Common myeloid progenitor, CD34-positive (primary cell): ENCODE measurements around the gene PLXDC1.

Source experiments
- CTCF ChIA-PET: fragments of 350-600 bp; sonication (Branson Sonifier 250); formaldehyde crosslinking; loops from one replicate; lab custom pipeline; 2021; ENCODE audit warnings: antibody characterized with exemption; lab: Charles Lee
- POLR2A ChIA-PET: fragments of 350-600 bp; sonication (Branson Sonifier 250); formaldehyde crosslinking; loops from one replicate; lab custom pipeline; 2021; ENCODE audit warnings: antibody characterized with exemption; lab: Charles Lee
- DNase-seq, 3 donors: peaks; one replicate each; pipeline versions ENCODE4 v3.0.0 to v3.0.0-alpha.2; 2013
- H3K27ac ChIP-seq, 2 experiments: 1 replicate in 1 of 2; 2 replicates in 1 of 2; pipeline ENCODE4 v1.7.0; 2013; ENCODE audit warnings: inconsistent platforms in 2 of 2, low read length in 2 of 2, mild to moderate bottlenecking in 2 of 2, low read depth in 1 of 2, moderate library complexity in 1 of 2; ENCODE audit not compliant: severe bottlenecking in 2 of 2, insufficient read depth in 1 of 2, poor library complexity in 1 of 2
- H3K27me3 ChIP-seq, 5 experiments: replicated peaks in 2 of 5; 1 replicate in 3 of 5; 2 replicates in 2 of 5; pipeline versions ENCODE4 v1.6.1 to v1.7.0; 2013; ENCODE audit warnings: low read length in 4 of 5, mild to moderate bottlenecking in 2 of 5, moderate library complexity in 2 of 5, inconsistent platforms in 1 of 5; ENCODE audit not compliant: insufficient read depth in 5 of 5, control insufficient read depth in 4 of 5
- H3K36me3 ChIP-seq, 4 experiments: 1 replicate in 2 of 4; 2 replicates in 2 of 4; pipeline versions ENCODE4 v1.6.1 to v1.7.0; 2013; ENCODE audit warnings: low read length in 3 of 4, control low read depth in 1 of 4, mild to moderate bottlenecking in 1 of 4; ENCODE audit not compliant: control insufficient read depth in 4 of 4, insufficient read depth in 4 of 4
- H3K4me1 ChIP-seq, 4 experiments: 1 replicate in 3 of 4; 2 replicates in 1 of 4; pipeline versions ENCODE4 v1.6.1 to v1.7.1; 2013; ENCODE audit warnings: low read length in 3 of 4, mild to moderate bottlenecking in 3 of 4, control low read depth in 1 of 4, inconsistent platforms in 1 of 4, moderate library complexity in 1 of 4; ENCODE audit not compliant: control insufficient read depth in 4 of 4, insufficient read depth in 4 of 4; ENCODE audit errors: control extremely low read depth in 1 of 4
- H3K4me3 ChIP-seq, 7 experiments: 1 replicate in 4 of 7; 2 replicates in 3 of 7; pipeline versions ENCODE4 v1.5.1 to v1.7.0; 2013; ENCODE audit warnings: mild to moderate bottlenecking in 7 of 7, low read length in 6 of 7, moderate library complexity in 6 of 7, inconsistent platforms in 2 of 7, low read depth in 2 of 7, control low read depth in 1 of 7; ENCODE audit not compliant: insufficient read depth in 4 of 7, control insufficient read depth in 1 of 7; ENCODE audit errors: extremely low read depth in 1 of 7
- H3K9me3 ChIP-seq, 5 experiments: 1 replicate in 4 of 5; 2 replicates in 1 of 5; pipeline versions ENCODE4 v1.6.1 to v1.7.1; 2013; ENCODE audit warnings: low read length in 4 of 5, mild to moderate bottlenecking in 2 of 5, inconsistent platforms in 1 of 5, low read depth in 1 of 5, moderate library complexity in 1 of 5; ENCODE audit not compliant: control insufficient read depth in 4 of 5, insufficient read depth in 2 of 5; ENCODE audit errors: control extremely low read depth in 1 of 5
- WGBS: methylation state at CpG from one replicate; pipeline ENCODE4 v1.1.5; 2013; ENCODE audit not compliant: insufficient coverage; 5-methylcytosine and 5-hydroxymethylcytosine counted together

PLXDC1 gene

DNA sequence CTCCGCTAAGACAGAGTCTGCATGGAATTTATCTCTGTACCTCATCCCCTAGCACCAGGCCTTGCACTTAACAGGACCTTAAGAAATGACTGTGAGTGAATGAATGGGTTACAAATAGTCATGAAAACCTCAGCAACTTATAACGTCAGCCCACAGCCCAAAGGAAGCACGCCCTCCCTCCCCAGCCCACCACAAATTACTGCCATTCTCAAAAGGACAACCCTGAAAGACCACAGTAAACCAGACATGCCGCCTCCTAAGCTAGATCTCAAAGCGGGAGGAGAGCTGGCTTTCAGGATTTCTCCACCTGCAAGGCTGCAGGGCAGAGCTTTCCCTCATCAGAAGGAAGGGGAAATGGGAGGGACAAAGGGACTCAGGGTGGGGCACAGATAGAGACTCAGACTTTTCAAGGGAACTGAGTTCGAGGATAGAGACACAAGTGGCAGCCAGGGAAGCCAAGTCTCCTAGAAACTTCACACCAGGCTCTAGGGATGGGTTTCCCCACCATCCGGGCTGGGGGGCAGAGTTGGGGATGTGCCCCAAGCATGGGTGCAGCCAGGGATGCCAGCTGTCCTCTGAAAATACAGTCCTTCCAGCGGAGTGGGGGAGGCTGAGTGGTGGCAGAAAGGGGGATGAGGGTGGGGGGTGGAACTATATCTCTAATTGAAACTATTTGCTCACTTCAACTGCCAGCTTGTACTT lies 56.7 kb downstream of the PLXDC1 start:
- ChIA-PET CTCF (no interaction called here), POLR2A (interaction anchor here (0.8 kb wide), 1 partner anchor 49 kb away, joined by 3 read pairs; no protein-coding TSS in a partner anchor)
- Histone ChIP-seq H3K27me3 (peaks cover 0 to 52% (median 10%) of the 10 kb centered on the region in 5 experiments), H3K4me3 (peak overlapping the region in 1 of 7 experiments; percentile 19), H3K4me1 (peaks cover 16 to 63% (median 50%) of the 10 kb centered on the region in 4 experiments), H3K9me3 (no peaks in the 10 kb centered on the region), H3K36me3 (no peaks in the 10 kb centered on the region), H3K27ac (no peak overlapping the region)
- 30% methylated on average over 3 of the region's 8 CpGs for WGBS
- DNase-seq, result peak; percentile 39 to 84 (median 83)

DNA sequence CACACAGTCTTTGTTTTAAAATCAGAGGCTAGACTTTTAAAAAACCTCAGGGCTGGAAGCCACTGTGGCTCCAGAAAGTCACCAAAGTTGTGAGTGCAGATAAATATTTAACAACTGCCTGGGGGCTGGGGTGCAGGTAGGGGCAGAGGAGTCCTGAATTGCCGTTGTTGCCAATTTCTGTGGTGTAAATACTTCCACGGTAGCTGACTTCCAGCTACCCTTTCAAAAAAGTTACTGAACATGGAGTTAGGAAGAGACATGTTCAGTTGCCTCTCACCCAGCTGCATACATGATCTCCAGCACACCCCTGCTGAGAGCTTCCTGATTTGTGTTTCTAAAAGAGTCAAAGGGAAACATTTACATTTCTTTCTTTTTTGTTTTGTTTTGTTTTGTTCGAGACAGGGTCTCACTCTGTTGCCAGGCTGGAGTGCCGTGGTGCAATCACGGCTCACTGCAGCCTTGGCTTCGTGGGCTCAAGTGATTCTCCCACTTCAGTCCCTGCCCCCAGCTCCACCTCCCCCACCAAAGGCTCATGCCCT lies 58.7 kb downstream of the PLXDC1 start:
- DNase-seq, result peak in 2 of 3 donors; percentile 50 to 59
- CTCF ChIA-PET, result interaction anchor here (1.2 kb wide), 1 partner anchor 30 kb away, joined by 3 read pairs; no protein-coding TSS in a partner anchor
- POLR2A ChIA-PET, result interaction anchor here (0.6 kb wide), 1 partner anchor 14 kb away, joined by 3 read pairs; no protein-coding TSS in a partner anchor
- Histone ChIP-seq H3K27ac (no peak overlapping the region), H3K9me3 (no peaks in the 10 kb centered on the region), H3K27me3 (peaks cover 0 to 48% (median 1%) of the 10 kb centered on the region in 5 experiments), H3K36me3 (no peaks in the 10 kb centered on the region), H3K4me3 (peak overlapping the region in 2 of 7 experiments; percentile 27 to 29), H3K4me1 (peaks cover 16 to 54% (median 40%) of the 10 kb centered on the region in 4 experiments)
- WGBS, result 75% methylated on average over 6 of the region's 6 CpGs

DNA sequence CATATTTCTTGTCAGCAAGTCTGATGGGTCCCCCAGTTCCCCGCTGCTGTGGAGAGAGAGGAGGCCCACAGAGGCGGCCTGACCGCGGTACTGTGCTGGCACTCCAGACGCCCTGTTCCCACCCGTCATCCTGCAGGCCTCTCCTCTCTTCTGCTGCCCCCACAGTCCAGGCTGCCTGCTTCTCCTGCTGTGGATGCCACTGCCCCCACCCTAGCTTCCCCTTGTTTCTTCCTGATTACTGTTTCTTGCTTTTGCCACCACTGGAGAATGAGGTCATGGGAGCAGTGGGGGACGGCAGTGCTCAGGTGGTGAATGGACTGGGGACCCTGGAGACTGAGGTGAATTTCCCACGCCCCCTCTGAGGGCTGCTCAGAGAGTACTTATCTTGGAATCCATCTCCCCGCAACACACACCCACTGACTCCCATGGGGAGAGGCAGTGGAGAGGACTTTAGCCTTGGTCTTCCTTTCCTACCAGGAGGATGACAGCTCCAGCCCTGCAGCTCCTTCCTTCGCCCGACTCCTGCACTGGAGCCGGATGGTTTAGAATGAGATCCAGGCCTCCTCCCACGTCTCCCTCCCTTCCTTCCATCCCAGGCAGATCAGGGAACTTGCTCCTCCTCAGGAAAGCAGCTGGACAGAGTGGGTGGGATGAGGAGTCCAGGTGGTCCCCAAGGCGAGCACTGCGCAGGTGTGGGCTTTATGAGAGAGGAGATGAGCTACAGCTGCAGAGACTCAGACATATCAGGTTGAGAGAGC lies 60.4 kb downstream of the PLXDC1 start:
- Histone ChIP-seq H3K4me3 (no peak overlapping the region), H3K4me1 (peaks cover 4 to 41% (median 26%) of the 10 kb centered on the region in 4 experiments), H3K36me3 (no peaks in the 10 kb centered on the region), H3K27me3 (peaks cover 0 to 45% (median 1%) of the 10 kb centered on the region in 5 experiments), H3K9me3 (no peaks in the 10 kb centered on the region), H3K27ac (no peak overlapping the region)
- POLR2A ChIA-PET, result no interaction called here
- CTCF ChIA-PET, result interaction anchor here (0.9 kb wide), 2 partner anchors 11 to 84 kb away, joined by 3 read pairs; no protein-coding TSS in a partner anchor
- 84% methylated on average over 13 of the region's 15 CpGs for WGBS
- peak in 1 of 3 donors; percentile 5 for DNase-seq

DNA sequence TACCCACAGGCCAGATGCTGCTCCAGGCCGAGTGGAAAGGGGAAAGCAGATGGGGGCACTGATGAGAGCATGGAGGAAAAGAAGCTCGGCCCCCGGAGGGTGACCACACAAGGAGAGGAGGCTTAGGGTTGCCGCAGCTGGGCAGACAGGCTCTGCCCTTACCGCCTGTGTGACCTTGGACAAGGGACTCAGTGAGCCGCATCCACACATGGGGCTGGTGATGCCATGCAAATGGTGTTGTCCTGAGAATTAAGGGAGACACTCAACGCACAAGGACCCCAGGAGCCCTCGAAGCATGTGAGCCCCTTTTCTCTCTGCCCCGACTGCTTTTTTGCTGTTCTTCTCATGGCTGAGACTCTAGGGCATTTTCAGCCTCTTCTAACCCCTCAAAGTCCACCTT lies 61.0 kb downstream of the PLXDC1 start:
- POLR2A ChIA-PET, result no interaction called here
- CTCF ChIA-PET, result no interaction called here
- peaks cover 0 to 49% (median 1%) of the 10 kb centered on the region in 5 experiments for H3K27me3 ChIP-seq
- no peak overlapping the region for H3K4me3 ChIP-seq
- H3K9me3 ChIP-seq, result no peaks in the 10 kb centered on the region
- WGBS, result 100% methylated on average over 8 of the region's 9 CpGs
- peaks cover 4 to 36% (median 22%) of the 10 kb centered on the region in 4 experiments for H3K4me1 ChIP-seq
- no peaks in the 10 kb centered on the region for H3K36me3 ChIP-seq
- DNase-seq, result no peak
- H3K27ac ChIP-seq, result no peak overlapping the region

DNA sequence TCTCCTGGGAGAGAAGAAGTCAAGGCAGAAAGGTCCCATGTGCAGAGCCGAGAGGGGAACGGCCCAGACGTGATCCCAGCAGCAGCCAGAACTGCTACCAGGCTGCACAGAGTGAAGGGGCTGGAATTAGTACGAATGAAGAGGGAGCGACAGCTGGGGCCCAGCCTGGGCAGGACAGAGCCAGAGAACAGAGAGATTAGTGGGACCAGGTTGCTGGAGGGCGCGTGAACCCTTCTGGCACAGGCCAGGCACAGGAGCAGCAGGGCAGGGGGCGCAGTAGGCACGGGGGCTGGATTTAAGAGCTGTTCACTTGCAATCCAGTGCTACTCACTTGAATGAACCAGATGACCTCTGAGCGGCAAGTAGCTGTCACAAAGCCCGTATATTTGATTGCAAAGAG lies 66.9 kb downstream of the PLXDC1 start:
- whole genome bisulfite sequencing, result 96% methylated on average over 10 of the region's 11 CpGs
- CTCF ChIA-PET, result no interaction called here
- H3K4me3 ChIP-seq, result no peak overlapping the region
- POLR2A ChIA-PET, result no interaction called here
- no peaks in the 10 kb centered on the region for H3K4me1 ChIP-seq
- H3K27ac ChIP-seq, result no peak overlapping the region
- DNase-seq, result no peak
- no peaks in the 10 kb centered on the region for H3K36me3 ChIP-seq
- no peaks in the 10 kb centered on the region for H3K9me3 ChIP-seq
- H3K27me3 ChIP-seq, result peaks cover 0 to 45% (median 1%) of the 10 kb centered on the region in 5 experiments

DNA sequence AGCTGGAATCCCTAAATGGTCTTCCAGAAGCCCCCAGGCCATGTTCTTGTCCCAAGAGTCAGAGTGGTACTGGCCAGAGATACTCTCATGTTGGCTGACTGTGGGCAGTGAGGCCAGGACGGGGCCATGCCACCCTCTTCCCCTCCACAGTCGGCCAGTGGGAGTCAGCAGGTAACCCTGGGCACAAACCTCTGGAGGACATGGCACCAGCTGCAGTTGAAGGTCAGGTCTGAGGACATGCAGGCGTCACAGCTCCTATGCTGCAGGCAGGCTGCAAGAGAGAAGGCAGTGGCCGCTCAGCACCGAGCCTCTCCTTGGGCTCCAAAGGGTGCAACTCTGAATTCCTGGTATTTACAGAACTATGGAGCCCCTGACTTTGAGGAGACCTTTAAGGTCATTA lies 68.2 kb downstream of the PLXDC1 start:
- 98% methylated on average over 4 of the region's 5 CpGs for WGBS
- Histone ChIP-seq H3K4me1 (no peaks in the 10 kb centered on the region), H3K9me3 (no peaks in the 10 kb centered on the region), H3K36me3 (no peaks in the 10 kb centered on the region), H3K27me3 (peaks cover 0 to 42% (median 0%) of the 10 kb centered on the region in 5 experiments), H3K27ac (no peak overlapping the region), H3K4me3 (no peak overlapping the region)
- POLR2A ChIA-PET, result no interaction called here
- CTCF ChIA-PET, result interaction anchor here (0.7 to 1.4 kb wide), 2 partner anchors 34 to 104 kb away, joined by 3 to 4 read pairs; no protein-coding TSS in a partner anchor
- no peak for DNase-seq
